ENCODE results near the gene GAS2L3.

The GAS2L3 gene

DNA sequence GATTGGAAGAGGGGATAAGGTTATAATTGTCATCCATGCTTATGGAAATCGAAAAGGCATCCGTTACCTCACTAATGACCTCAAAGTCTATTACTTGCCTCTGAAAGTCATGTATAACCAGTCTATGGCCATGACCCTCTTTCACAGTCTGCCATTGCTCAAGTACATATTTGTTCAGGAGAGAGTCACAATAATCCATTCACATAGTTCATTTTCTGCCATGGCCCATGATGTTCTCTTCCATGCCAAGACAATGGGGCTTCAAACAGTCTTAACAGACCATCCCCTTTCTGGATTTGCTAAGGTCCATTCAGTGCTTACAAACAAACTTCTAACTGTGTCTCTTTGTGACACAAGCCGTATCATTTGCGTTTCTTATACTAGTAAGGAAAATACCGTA lies 5.4 kb downstream of the GAS2L3 start:
- no peak for TF ChIP-seq CTCF (IDR thresholded peaks at IDR 0.05; ENCODE audit: low read depth, low read length)
- no peaks in the 10 kb centered on the region for H3K27me3 ChIP-seq (ENCODE audit: insufficient read depth, low read depth, severe bottlenecking)
- H3K9me3 ChIP-seq (ENCODE audit: severe bottlenecking): no peaks in the 10 kb centered on the region
- no peak overlapping the region for H3K4me3 ChIP-seq (ENCODE audit: low read depth, low read length)
- peaks cover 3% of the 10 kb centered on the region for H3K36me3 ChIP-seq
- H3K27ac ChIP-seq: no peak overlapping the region
- no peak for DNase-seq

- Histone ChIP-seq H3K27ac (no peak overlapping the region), H3K27me3 (ENCODE audit: insufficient read depth, low read depth, severe bottlenecking) (no peaks in the 10 kb centered on the region), H3K4me3 (ENCODE audit: low read depth, low read length) (no peak overlapping the region), H3K36me3 (peaks cover 3% of the 10 kb centered on the region), H3K9me3 (ENCODE audit: severe bottlenecking) (no peaks in the 10 kb centered on the region)
- no peak for TF ChIP-seq CTCF (IDR thresholded peaks at IDR 0.05; ENCODE audit: low read depth, low read length)
- no peak for DNase-seq
These were observed 6.4 kb downstream of the GAS2L3 start for GRCh38 chr12:100579844-100580243.

DNA sequence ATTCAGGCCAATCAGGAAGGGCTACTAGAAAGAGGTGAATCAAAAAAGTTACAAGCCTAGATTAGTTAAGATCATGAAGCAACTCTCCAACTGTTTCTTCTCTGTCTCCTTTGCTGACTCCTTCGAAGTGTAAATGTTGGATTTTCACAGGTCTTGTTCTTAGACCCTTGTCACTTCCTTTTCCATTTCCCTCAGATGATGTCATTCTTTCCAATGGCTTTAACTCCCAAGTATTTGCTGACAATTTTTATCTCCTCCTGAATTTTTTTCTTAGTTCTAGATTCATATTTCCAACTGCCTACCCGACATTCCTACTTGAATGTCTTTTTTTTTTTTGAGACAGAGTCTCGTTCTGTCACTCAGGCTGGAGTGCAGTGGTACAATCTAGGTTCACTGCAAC lies 10.8 kb downstream of the GAS2L3 start:
- no peak for TF ChIP-seq CTCF (IDR thresholded peaks at IDR 0.05; ENCODE audit: low read depth, low read length)
- peaks cover 3% of the 10 kb centered on the region for H3K9me3 ChIP-seq (ENCODE audit: severe bottlenecking)

DNA sequence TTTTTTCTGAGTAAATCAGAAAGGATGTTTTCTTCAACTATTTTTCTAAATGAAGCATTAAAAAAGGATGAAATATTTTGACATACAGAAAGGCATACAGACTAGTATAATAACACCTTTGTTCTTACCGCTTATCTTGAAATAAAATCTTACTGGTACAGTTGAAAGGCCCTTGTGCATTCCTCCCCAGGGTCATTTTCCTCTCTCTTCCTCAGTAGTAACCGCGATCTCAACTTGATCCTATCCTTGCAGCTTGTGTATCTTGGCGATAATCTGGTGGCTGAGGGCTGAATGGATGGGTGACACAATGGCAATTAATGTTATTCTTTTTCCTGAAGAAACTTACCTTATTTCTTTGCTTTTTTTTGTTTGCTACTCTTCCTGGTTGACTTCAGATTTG lies 18.5 kb downstream of the GAS2L3 start:
- Histone ChIP-seq H3K4me3 (ENCODE audit: low read depth, low read length) (no peak overlapping the region), H3K27me3 (ENCODE audit: insufficient read depth, low read depth, severe bottlenecking) (no peaks in the 10 kb centered on the region), H3K9me3 (ENCODE audit: severe bottlenecking) (peaks cover 3% of the 10 kb centered on the region), H3K27ac (no peak overlapping the region), H3K36me3 (no peaks in the 10 kb centered on the region)
- no peak for TF ChIP-seq CTCF (IDR thresholded peaks at IDR 0.05; ENCODE audit: low read depth, low read length)
- no peak for DNase-seq

More for the DNA sequence above, 10.8 kb downstream of the GAS2L3 start:
- Histone ChIP-seq H3K27ac (no peak overlapping the region), H3K27me3 (ENCODE audit: insufficient read depth, low read depth, severe bottlenecking) (no peaks in the 10 kb centered on the region), H3K4me3 (ENCODE audit: low read depth, low read length) (no peak overlapping the region), H3K36me3 (no peaks in the 10 kb centered on the region)
- DNase-seq: no peak

GRCh38 chr12:100593490-100593889 lies 20.0 kb downstream of the GAS2L3 start:
- Histone ChIP-seq H3K9me3 (ENCODE audit: severe bottlenecking) (no peaks in the 10 kb centered on the region), H3K4me3 (ENCODE audit: low read depth, low read length) (no peak overlapping the region)

More at GRCh38 chr12:100593490-100593889, 20.0 kb downstream of the GAS2L3 start:
- Histone ChIP-seq H3K27me3 (ENCODE audit: insufficient read depth, low read depth, severe bottlenecking) (no peaks in the 10 kb centered on the region), H3K27ac (no peak overlapping the region), H3K36me3 (no peaks in the 10 kb centered on the region)
- TF ChIP-seq CTCF (IDR thresholded peaks at IDR 0.05; ENCODE audit: low read depth, low read length): no peak
- DNase-seq: no peak
